Measurements from ENCODE around the gene GSK3A. TPM values are rescaled to one million over a fixed set of nuclear protein-coding genes. Genes with fewer than 3 reads are reported as not detected.
A peak's percentile ranks its signal among the peaks of the same experiment; 100 is the strongest.

The GSK3A gene
- total RNA-seq, 1 donor from 2014 or later: 45.5 TPM

DNA sequence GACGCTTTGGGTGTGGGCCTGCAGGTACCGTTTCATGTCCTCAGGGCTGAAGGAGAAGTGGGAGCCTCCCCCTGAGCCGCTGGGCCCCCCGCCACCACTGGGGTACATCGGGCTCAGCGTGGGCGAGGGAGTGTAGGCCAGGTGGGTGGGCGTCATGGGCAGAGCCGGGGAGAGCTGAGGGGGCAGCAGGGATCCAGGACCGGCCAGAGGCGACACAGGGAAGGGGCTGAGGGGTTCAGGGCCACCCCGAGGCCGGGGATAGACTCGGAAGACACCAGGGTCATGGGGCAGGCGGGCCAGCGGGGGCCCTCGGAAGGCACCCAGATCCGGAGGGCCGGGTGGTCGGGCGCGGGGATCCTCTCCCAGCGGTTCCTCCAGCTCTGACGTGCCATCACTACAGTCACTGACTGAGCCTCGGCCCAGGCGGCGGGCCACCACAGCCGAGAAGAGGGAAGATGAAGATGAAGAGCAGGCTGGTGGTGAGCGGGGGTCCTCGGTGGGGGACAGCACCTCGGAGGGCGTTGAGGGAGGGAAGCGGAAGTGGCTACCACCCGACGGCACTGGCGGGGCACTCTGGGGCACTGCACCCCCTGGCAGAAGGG lies 6.8 kb upstream of the GSK3A start:
- Mint-ChIP-seq H3K27ac (no peak overlapping the region), H3K4me1 (peaks cover 39% of the 10 kb centered on the region), H3K9me3 (no peaks in the 10 kb centered on the region), H3K27me3 (ENCODE audit: low read depth) (no peaks in the 10 kb centered on the region), H3K4me3 (no peak overlapping the region), H3K36me3 (peaks cover 4% of the 10 kb centered on the region)
- DNase-seq (ENCODE audit: low spot score in 2 of 2, unreplicated experiment in 2 of 2): no peak
- TF ChIP-seq, protein P1, sequence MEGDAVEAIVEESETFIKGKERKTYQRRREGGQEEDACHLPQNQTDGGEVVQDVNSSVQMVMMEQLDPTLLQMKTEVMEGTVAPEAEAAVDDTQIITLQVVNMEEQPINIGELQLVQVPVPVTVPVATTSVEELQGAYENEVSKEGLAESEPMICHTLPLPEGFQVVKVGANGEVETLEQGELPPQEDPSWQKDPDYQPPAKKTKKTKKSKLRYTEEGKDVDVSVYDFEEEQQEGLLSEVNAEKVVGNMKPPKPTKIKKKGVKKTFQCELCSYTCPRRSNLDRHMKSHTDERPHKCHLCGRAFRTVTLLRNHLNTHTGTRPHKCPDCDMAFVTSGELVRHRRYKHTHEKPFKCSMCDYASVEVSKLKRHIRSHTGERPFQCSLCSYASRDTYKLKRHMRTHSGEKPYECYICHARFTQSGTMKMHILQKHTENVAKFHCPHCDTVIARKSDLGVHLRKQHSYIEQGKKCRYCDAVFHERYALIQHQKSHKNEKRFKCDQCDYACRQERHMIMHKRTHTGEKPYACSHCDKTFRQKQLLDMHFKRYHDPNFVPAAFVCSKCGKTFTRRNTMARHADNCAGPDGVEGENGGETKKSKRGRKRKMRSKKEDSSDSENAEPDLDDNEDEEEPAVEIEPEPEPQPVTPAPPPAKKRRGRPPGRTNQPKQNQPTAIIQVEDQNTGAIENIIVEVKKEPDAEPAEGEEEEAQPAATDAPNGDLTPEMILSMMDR (IDR thresholded peaks at IDR 0.05; ENCODE audit: unreplicated experiment): no peak

DNA sequence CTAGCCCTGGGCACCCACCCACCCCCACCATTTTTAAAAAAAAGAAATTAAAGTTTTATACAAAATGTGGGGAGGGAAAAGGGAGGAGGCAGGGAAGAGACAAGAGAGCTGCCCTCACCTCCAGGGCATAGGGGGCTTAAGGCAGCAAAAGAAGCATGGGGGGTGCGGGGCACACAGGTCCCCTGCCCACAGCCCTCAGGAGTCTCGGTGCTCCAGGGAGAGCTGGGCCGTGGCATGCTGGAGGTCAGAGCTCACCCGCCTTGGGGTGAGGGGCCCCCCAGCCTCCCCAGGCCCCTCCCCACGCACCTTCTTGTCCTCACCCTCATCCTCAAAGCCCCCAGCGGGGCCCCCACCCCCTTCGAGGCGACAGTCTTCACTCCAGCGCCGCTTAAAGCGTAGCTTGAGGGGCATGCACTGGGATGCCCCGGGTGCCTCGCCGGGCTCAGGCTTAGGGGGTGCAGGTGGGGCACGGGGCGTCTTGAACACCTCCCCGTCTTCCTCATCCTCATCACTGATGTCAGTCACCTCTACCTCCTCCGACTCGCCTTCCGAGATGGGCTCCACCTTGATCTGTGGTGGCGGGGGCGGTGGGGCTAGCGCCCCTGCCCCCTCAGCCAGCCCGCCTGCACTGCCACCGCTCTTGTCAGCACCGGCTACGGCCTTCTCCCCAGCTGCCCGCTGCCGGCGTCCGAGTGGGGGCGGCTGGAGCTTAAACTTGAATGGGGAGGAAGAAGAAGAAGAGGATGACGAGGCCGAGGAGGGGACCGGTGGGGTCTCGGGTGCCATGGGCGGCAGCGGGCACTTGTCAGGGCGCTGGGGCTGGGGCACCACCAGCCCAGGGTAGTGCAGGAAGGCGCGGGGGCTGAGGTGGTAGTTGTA lies 6.1 kb upstream of the GSK3A start:
- no peaks in the 10 kb centered on the region for H3K27me3 Mint-ChIP-seq (ENCODE audit: low read depth)
- TF ChIP-seq, protein P1 (IDR thresholded peaks at IDR 0.05; ENCODE audit: unreplicated experiment): no peak
- H3K27ac Mint-ChIP-seq: no peak overlapping the region
- H3K4me3 Mint-ChIP-seq: no peak overlapping the region
- no peak for DNase-seq (ENCODE audit: low spot score in 2 of 2, unreplicated experiment in 2 of 2)
- no peaks in the 10 kb centered on the region for H3K9me3 Mint-ChIP-seq
- peaks cover 4% of the 10 kb centered on the region for H3K36me3 Mint-ChIP-seq
- peaks cover 41% of the 10 kb centered on the region for H3K4me1 Mint-ChIP-seq

DNA sequence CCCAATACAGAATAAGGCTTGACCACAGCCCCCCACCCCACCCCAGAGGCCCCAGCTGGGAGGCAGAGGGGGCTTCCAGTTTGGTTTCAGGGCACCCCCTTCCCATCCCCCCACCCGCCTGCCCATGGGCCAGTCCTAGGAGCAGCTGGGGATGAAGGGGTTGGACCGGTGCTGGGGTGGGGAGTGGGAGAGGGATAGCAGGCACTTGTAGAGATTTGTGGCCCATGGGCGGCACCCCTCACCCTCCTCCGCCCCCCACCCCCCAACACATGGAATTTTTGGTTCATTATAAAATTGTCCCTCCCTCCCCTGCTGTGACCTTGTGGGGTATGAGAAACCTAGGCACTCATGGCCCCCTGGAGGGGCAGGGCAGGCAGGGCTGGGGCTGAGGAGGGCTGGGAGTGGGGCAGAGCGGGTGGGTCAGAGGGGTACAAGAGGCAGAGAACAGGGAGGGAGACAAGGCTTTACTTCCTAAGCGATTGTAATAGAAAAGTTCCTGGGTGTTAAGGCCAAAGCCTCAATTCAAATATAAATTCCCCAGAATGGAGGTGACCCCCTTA lies 5.3 kb upstream of the GSK3A start:
- no peak overlapping the region for H3K27ac Mint-ChIP-seq
- DNase-seq (ENCODE audit: low spot score in 2 of 2, unreplicated experiment in 2 of 2): no peak
- peaks cover 4% of the 10 kb centered on the region for H3K36me3 Mint-ChIP-seq
- no peaks in the 10 kb centered on the region for H3K9me3 Mint-ChIP-seq
- TF ChIP-seq, protein P1 (IDR thresholded peaks at IDR 0.05; ENCODE audit: unreplicated experiment): no peak
- H3K4me3 Mint-ChIP-seq: no peak overlapping the region
- no peaks in the 10 kb centered on the region for H3K27me3 Mint-ChIP-seq (ENCODE audit: low read depth)
- peaks cover 41% of the 10 kb centered on the region for H3K4me1 Mint-ChIP-seq

DNA sequence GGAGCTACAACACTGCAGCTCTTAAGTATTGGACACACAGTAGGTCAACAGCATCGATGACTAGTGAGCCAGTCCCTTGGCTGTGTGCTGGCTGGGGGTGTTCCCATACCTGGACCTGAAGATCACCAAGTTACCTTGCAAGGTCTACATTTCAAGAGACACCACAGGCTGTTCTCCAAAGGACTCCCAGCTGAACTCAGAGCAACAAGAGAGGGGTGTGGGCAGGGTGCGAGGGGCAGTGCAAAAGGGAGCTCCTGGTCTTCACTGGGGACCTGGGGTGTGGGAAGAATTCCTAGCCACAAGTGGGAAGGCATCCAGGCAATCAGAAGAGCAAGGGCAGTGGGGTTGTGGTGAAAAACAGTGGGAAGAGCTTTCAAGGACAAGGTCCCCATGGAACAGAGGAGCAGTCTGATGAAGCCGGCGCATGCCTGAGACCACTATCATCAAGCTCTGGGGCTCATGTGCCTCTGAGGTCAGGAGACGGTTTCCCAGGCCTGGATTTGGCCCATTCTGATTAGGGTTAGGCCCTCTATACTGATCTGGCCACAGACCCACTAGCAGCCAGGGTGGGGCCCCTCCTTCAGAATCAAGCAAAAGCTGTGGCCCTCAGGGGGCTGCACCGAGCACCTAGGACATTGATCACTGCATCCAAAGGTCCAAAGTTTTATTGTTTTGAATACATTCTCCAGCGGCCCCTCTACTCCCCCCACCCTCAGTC lies 4.7 kb upstream of the GSK3A start:
- Mint-ChIP-seq H3K27ac (peak overlapping the region; percentile 81), H3K36me3 (peaks cover 4% of the 10 kb centered on the region), H3K4me3 (no peak overlapping the region), H3K4me1 (peaks cover 35% of the 10 kb centered on the region), H3K9me3 (no peaks in the 10 kb centered on the region), H3K27me3 (ENCODE audit: low read depth) (no peaks in the 10 kb centered on the region)
- TF ChIP-seq, protein P1 (IDR thresholded peaks at IDR 0.05; ENCODE audit: unreplicated experiment): no peak
- DNase-seq (ENCODE audit: low spot score in 2 of 2, unreplicated experiment in 2 of 2): no peak

DNA sequence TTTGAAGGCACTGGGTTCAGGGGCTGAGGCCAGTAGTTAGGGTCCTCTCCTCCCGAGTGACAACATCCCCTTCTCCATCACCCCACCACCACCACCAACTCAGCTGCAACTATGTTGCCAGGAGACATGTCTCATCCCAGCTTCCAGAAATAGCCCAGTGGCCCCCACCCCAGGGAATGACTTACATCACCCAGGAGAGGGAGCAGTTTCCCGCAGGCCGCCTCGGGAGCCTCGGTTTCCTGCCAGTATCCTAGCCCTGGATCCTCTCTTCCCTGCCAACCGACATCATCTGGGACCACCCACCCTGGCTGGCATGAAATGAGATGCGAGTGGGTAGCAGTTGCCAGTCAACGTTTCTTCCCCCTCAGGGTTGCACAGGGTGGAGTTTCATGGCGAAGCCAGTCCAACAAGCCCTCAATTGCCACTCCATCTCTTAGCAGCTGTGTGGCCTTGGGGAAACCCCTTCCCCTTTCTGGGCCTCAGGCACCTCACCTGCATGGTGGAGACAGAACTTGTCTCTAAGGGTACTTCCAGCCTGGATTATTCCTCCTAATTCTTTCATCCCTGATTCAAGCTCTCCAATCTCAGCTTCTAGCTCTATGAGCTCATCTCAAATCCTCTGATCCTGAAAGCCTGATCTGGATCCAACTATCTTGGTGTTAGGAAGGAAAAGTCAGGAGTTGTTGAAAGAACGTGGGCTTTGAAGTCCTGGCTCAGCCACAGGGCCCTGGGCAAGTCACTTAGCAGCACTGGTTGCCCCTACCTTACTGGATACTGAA lies 3.9 kb upstream of the GSK3A start:
- H3K27ac Mint-ChIP-seq: peak overlapping the region; percentile 81
- no peaks in the 10 kb centered on the region for H3K9me3 Mint-ChIP-seq
- TF ChIP-seq, protein P1 (IDR thresholded peaks at IDR 0.05; ENCODE audit: unreplicated experiment): no peak
- H3K4me3 Mint-ChIP-seq: no peak overlapping the region
- peak in 1 of 2 experiments; percentile 51 for DNase-seq (ENCODE audit: low spot score in 2 of 2, unreplicated experiment in 2 of 2)
- peaks cover 4% of the 10 kb centered on the region for H3K36me3 Mint-ChIP-seq
- H3K4me1 Mint-ChIP-seq: peaks cover 34% of the 10 kb centered on the region
- no peaks in the 10 kb centered on the region for H3K27me3 Mint-ChIP-seq (ENCODE audit: low read depth)

Data from mesothelial cell of epicardium (in vitro differentiated cells).